Measurements from ENCODE around the gene C1orf174. TPM values are rescaled to one million over a fixed set of nuclear protein-coding genes. Genes with fewer than 3 reads are reported as not detected.

The C1orf174 gene
- total RNA-seq, 1 experiment from 2014 or later: 21.1 TPM

GRCh38 chr1:3869751-3870301 lies 30.2 kb downstream of the C1orf174 start:
- no peak overlapping the region for H3K4me2 ChIP-seq (ENCODE audit: insufficient read depth, insufficient read length, low read length)
- no peak overlapping the region for H3K4ac ChIP-seq (ENCODE audit: low read depth, low read length)
- Mint-ChIP-seq H3K4me1 (peaks cover 2 to 6% of the 10 kb centered on the region in 2 experiments; a peak in 3 of 4 replicates), H3K27me3 (ENCODE audit: low read depth) (no peaks in the 10 kb centered on the region), H3K4me3 (no peak overlapping the region), H3K36me3 (ENCODE audit: insufficient read depth in 1 of 3, low read depth in 3 of 3) (peaks cover 9 to 20% (median 18%) of the 10 kb centered on the region in 3 experiments), H3K27ac (no peak overlapping the region), H3K9me3 (peaks cover 6 to 8% of the 10 kb centered on the region in 2 experiments; a peak in 4 of 5 replicates)
- no peak overlapping the region for H4K5ac ChIP-seq (ENCODE audit: insufficient read length, low read depth, low read length)
- no peak overlapping the region for H2BK20ac ChIP-seq (ENCODE audit: low read depth, low read length, poor library complexity, severe bottlenecking)
- no peaks in the 10 kb centered on the region for H3K27me3 ChIP-seq (ENCODE audit: insufficient read depth, low read length)
- H2AK5ac ChIP-seq (ENCODE audit: insufficient read length, low read length): no peak overlapping the region
- H4K20me1 ChIP-seq (ENCODE audit: control insufficient read depth, insufficient read depth, insufficient read length): no peaks in the 10 kb centered on the region
- no peak overlapping the region for H2BK12ac ChIP-seq (ENCODE audit: insufficient read length, low read depth, low read length)
- no peak for TF ChIP-seq CTCF (conservative IDR thresholded peaks at IDR 0.05)
- no peaks in the 10 kb centered on the region for H3K4me1 ChIP-seq (ENCODE audit: insufficient read depth, low read length)
- H2BK15ac ChIP-seq (ENCODE audit: low read depth, low read length): no peak overlapping the region
- H3K27ac ChIP-seq (ENCODE audit: insufficient read length, low read depth, low read length): no peak overlapping the region
- no peak overlapping the region for H4K8ac ChIP-seq (replicated peaks; ENCODE audit: insufficient read length, low read depth, low read length)
- H3K23ac ChIP-seq (ENCODE audit: insufficient read length, low read depth, low read length): no peak overlapping the region
- H3T11ph ChIP-seq (ENCODE audit: low read length): no peak overlapping the region
- WGBS (ENCODE audit: extremely low coverage, insufficient read length, low lambda C conversion rate): no CpG with 5 or more reads among the region's 18 CpGs
- DNase-seq: no peak
- H3K14ac ChIP-seq (ENCODE audit: insufficient read depth, low read length): no peak overlapping the region
- H3K79me2 ChIP-seq (ENCODE audit: insufficient read depth, low read length): no peaks in the 10 kb centered on the region
- H3K23me2 ChIP-seq (ENCODE audit: insufficient read length, low read depth, low read length, poor library complexity, severe bottlenecking): no peaks in the 10 kb centered on the region
- H4K91ac ChIP-seq (ENCODE audit: insufficient read length, low read depth, low read length): no peak overlapping the region
- H3K18ac ChIP-seq (ENCODE audit: insufficient read length, low read depth, low read length): no peak overlapping the region
- H2BK120ac ChIP-seq (ENCODE audit: low read depth, low read length, poor library complexity, severe bottlenecking): no peak overlapping the region
- H2BK5ac ChIP-seq (ENCODE audit: insufficient read length, low read length): no peak overlapping the region
- no peaks in the 10 kb centered on the region for H3K9me3 ChIP-seq (ENCODE audit: control insufficient read depth, low read depth, low read length)
- H3K79me1 ChIP-seq (ENCODE audit: insufficient read depth, low read depth, low read length, poor library complexity, severe bottlenecking): no peaks in the 10 kb centered on the region
- H3K9ac ChIP-seq (ENCODE audit: extremely low read depth, insufficient read length, low read length): no peak overlapping the region
- no peak overlapping the region for H2AFZ ChIP-seq (ENCODE audit: low read length)
- H3K56ac ChIP-seq (ENCODE audit: insufficient read length, low read depth, low read length): no peak overlapping the region
